Measurements from ENCODE around the gene UBL7.

GRCh38 chr15:74497584-74497983 lies 36.6 kb upstream of the UBL7 start:
- no peak for TF ChIP-seq POLR2A (IDR thresholded peaks at IDR 0.05)
- TF ChIP-seq CTCF (IDR thresholded peaks at IDR 0.05): no peak
